ENCODE measurements around the gene MDP1.

DNA sequence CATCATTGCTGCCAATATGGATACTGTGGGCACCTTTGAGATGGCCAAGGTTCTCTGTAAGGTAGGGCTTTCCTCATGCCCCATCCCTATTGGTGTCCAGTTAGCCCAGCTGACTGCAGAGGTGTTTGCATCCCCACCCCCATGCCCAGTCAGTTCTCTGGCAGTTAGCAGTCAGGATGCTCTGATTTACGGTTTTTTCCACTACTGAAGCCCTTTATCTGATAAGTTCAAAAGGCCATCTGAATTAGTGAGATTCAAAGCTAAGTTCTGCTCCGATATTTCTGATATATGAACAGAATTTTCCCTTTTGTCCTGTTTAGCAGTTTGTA, 17.6 kb upstream of the MDP1 start:
- TF ChIP-seq, protein P1, sequence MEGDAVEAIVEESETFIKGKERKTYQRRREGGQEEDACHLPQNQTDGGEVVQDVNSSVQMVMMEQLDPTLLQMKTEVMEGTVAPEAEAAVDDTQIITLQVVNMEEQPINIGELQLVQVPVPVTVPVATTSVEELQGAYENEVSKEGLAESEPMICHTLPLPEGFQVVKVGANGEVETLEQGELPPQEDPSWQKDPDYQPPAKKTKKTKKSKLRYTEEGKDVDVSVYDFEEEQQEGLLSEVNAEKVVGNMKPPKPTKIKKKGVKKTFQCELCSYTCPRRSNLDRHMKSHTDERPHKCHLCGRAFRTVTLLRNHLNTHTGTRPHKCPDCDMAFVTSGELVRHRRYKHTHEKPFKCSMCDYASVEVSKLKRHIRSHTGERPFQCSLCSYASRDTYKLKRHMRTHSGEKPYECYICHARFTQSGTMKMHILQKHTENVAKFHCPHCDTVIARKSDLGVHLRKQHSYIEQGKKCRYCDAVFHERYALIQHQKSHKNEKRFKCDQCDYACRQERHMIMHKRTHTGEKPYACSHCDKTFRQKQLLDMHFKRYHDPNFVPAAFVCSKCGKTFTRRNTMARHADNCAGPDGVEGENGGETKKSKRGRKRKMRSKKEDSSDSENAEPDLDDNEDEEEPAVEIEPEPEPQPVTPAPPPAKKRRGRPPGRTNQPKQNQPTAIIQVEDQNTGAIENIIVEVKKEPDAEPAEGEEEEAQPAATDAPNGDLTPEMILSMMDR (IDR thresholded peaks at IDR 0.05): no peak
- TF ChIP-seq POLR2A (IDR thresholded peaks at IDR 0.05): no peak

Measured in body of pancreas (tissue), 4 donors.